SKM-1 (cell line): ENCODE data around the gene ROR1.
"Not testable (repeated sequence)": the region's sequence is repeated elsewhere in the genome, so short reads cannot be mapped to it uniquely, and the experiment has no call there.

ENCODE experiments used
- DNase-seq: peaks from one replicate; lab custom pipeline; 2025; ENCODE audit not compliant: unreplicated experiment; lab: John Stamatoyannopoulos, UW

ROR1 gene

GRCh38 chr1:64087768-64088167, 314.0 kb downstream of the ROR1 start:
- no peak for DNase-seq

- DNase-seq = no peak
Measured at GRCh38 chr1:64090436-64090835, 316.6 kb downstream of the ROR1 start.

GRCh38 chr1:64092851-64093371, 319.1 kb downstream of the ROR1 start:
- DNase-seq = no peak

DNA sequence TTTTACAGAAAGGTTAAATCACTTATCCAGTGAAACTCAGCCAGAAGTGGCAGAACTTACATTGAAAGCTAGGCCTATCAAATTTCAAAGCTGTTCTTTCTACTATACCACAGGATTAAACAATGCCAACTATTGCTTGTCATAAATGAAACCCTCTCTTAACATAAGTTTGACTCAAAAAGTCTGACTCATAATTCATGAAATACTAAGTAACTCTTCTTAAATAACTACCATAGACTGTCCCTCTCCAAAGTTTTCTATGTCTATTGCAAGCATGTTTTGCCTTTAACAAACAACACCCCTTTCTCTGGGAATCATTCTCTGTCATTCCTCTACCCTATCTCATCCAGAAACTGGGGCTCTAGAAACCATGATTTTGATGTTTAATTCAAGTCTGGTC, 320.1 kb downstream of the ROR1 start:
- no peak for DNase-seq

DNA sequence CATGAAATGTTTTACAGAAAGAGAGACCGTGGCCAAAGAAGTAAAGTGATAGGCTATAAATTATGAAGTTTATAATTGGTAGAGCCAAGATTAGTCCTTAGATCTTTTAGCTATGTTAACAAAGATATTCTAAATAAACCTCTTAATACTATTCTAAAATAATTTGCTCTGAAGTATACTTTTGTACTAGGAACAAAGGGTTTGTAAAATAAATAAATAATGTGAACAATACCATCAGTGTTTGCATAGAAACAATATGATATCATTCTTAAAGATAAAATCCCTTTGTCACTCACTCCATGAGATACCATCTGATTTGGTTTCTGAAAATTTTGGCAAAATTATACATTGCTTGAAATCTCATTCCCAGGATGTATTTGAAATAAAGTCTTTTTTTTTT, 322.0 kb downstream of the ROR1 start:
- DNase-seq = no peak

GRCh38 chr1:64097859-64098258, 324.0 kb downstream of the ROR1 start:
- no peak for DNase-seq

GRCh38 chr1:64098436-64098835, 324.6 kb downstream of the ROR1 start:
- DNase-seq = no peak

GRCh38 chr1:64098846-64099582, 325.2 kb downstream of the ROR1 start:
- DNase-seq = no peak

GRCh38 chr1:64100791-64101190, 327.0 kb downstream of the ROR1 start:
- DNase-seq = no peak

GRCh38 chr1:64104585-64104984, 330.8 kb downstream of the ROR1 start:
- not testable (repeated sequence) for DNase-seq

GRCh38 chr1:64107118-64107519, 333.3 kb downstream of the ROR1 start:
- no peak for DNase-seq

- DNase-seq = no peak
Measured at GRCh38 chr1:64107632-64108031, 333.8 kb downstream of the ROR1 start.

- DNase-seq = no peak
Measured at GRCh38 chr1:64110924-64111777, 337.3 kb downstream of the ROR1 start.

DNA sequence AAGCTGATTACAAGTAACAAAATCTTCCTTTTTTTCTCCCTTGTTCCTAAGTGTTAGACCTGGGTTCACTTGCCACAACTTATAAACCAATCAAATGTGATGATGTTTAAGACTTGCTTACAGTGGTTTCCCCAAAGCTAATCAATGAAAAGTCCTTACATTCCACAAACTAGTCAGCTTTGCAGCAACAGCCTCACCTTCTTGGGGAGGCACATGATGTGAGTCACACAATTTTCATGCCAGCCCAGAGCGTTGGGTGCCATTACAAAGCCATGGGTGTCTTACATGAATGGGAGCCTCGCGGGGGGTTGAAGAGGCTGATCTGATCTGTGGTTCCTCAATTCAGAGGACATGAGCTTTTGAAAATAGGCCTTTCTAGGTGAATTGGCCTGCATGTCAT, 338.0 kb downstream of the ROR1 start:
- no peak for DNase-seq

GRCh38 chr1:64112281-64112680, 338.5 kb downstream of the ROR1 start:
- no peak for DNase-seq

DNA sequence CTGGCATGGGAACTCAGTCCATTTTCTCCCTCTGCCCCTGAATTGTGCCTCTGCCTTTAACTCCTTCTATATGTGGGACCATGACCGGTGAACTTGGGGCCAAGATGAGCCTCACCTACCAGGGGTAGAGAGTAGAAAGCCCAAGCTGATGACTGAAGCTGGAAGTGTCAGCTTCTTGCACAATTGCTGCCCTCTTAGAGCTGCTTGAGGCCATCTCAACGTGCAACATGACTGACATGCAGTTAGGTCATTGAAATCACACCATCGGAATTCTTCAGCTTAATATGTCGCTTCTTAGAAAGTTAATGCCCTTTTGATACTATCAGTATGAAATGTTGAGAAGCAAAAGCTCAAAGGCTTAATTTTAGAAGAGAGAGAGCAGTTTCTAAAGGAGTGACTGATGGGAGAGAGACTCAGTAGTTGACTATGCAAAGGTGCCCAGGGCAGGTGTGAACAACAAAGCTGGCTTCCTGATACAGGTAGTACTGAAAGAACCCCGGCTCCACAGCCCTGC, 340.3 kb downstream of the ROR1 start:
- no peak for DNase-seq

DNA sequence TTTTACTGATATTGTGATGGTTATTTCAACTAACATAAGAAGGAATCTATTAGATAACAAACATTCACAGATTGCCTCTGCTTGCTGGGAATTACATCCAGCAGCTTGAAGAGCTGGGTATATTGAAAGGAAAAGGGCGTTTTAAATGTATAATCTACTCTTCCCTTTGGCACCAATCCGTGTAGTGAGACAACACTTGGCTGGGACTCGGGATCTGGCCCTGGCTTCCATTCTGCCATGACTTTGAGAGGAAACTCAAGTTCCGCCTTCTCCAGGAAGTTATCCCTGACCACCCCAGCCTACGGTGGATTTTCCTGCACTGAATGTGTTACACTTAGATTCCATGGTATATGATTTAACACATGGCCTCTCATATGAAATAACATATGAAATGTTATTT, 342.7 kb downstream of the ROR1 start:
- no peak for DNase-seq

DNA sequence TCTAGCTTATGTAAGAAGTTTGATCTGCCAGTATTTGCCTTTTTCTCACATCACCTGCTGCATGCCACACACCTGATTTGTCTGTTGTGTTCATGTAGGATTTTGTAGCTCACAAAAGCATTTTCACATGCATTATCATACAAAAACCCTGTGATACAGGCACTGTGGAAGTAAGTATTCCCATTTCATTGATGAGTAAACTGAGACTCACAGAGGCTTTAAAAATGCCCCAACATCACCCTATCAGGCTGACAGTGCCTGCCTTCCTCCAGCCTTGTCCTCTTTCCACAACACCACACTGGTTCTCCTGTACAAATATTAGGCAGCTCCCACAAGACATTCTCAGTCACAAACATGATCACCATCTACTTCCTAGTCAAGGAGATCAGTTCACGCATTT, 343.7 kb downstream of the ROR1 start:
- DNase-seq = no peak

DNA sequence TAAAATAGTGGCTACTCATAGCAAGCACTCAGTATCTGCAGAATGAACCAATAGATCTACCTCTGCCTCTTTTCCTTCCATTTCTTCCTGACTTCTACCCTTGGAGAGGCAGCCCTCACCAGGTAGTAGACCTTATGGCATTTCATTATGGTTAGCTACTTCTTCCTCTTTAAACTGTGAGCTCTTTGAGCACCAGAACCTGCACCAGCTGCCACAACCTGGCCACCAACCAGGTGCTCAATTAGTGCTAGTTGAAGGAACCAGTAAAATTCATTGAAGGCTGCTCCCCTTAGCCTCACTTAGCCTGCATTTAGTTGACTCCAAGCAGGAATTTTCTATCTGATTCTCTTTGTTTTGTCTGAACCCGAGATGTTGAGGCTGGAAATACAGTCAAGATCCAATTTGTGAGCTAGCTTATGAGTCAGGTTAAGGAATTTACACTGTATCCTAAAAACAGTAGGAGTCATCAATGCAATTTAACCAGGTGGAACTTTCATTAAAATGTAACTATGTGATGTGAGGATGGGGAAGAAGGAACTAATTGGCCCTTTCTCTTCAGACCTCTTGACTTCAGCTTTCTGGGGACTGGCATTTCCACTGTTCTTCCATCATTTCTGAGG, 348.1 kb downstream of the ROR1 start:
- no peak for DNase-seq

- no peak for DNase-seq
Measured at GRCh38 chr1:64122588-64122987, 348.8 kb downstream of the ROR1 start.

- DNase-seq = no peak
Measured at GRCh38 chr1:64124704-64125440, 351.1 kb downstream of the ROR1 start.
